Brain microvascular endothelial cell (primary cell): ENCODE data around the gene LMNA.

Experiments
- DNase-seq: peaks from one replicate; pipeline ENCODE4 v3.0.0-alpha.2; 2020
- H3K27ac ChIP-seq: fragments of 250-450 bp; sonication (Bioruptor Pico); 2 replicates; pipeline ENCODE4 v1.5.1; 2020; ENCODE audit warnings: mild to moderate bottlenecking, moderate library complexity
- H3K27me3 ChIP-seq: fragments of 250-450 bp; sonication (Bioruptor Pico); replicated peaks from 2 replicates; pipeline ENCODE4 v1.5.1; 2020; ENCODE audit warnings: mild to moderate bottlenecking
- H3K36me3 ChIP-seq: fragments of 250-450 bp; sonication (Bioruptor Pico); replicated peaks from 2 replicates; pipeline ENCODE4 v1.5.1; 2020; ENCODE audit warnings: mild to moderate bottlenecking
- H3K4me3 ChIP-seq: 2 replicates; pipeline ENCODE4 v1.5.1; 2011; ENCODE audit warnings: low read depth, mild to moderate bottlenecking, control low read depth, low read length, moderate library complexity
- in situ Hi-C: cut with HindIII; loops from 2 replicates; pipeline ENCODE4 v1.10.0; 2017; ENCODE audit warnings: low sequenced_read_pairs, low pct_ligation_motif_present
- TF ChIP-seq, protein P1 (sequence below): IDR thresholded peaks from 2 replicates; pipeline ENCODE4 v1.5.1; 2011; ENCODE audit warnings: low read depth, mild to moderate bottlenecking, moderate library complexity, low read length, control low read depth, inconsistent platforms; ENCODE audit errors: missing control alignments

The LMNA gene

GRCh38 chr1:156136970-156137483, 22.5 kb downstream of the LMNA start:
- Histone ChIP-seq H3K27me3 (no peaks in the 10 kb centered on the region), H3K27ac (no peak overlapping the region), H3K4me3 (no peak overlapping the region), H3K36me3 (peaks cover 81% of the 10 kb centered on the region)
- no peak for DNase-seq
- TF ChIP-seq, protein P1, sequence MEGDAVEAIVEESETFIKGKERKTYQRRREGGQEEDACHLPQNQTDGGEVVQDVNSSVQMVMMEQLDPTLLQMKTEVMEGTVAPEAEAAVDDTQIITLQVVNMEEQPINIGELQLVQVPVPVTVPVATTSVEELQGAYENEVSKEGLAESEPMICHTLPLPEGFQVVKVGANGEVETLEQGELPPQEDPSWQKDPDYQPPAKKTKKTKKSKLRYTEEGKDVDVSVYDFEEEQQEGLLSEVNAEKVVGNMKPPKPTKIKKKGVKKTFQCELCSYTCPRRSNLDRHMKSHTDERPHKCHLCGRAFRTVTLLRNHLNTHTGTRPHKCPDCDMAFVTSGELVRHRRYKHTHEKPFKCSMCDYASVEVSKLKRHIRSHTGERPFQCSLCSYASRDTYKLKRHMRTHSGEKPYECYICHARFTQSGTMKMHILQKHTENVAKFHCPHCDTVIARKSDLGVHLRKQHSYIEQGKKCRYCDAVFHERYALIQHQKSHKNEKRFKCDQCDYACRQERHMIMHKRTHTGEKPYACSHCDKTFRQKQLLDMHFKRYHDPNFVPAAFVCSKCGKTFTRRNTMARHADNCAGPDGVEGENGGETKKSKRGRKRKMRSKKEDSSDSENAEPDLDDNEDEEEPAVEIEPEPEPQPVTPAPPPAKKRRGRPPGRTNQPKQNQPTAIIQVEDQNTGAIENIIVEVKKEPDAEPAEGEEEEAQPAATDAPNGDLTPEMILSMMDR: peak; percentile 51
- in situ Hi-C loops: no loop called here

GRCh38 chr1:156138458-156138867, 24.0 kb downstream of the LMNA start:
- Histone ChIP-seq H3K36me3 (peaks cover 71% of the 10 kb centered on the region), H3K27me3 (no peaks in the 10 kb centered on the region), H3K27ac (no peak overlapping the region), H3K4me3 (no peak overlapping the region)
- DNase-seq: no peak
- in situ Hi-C loops: no loop called here
- TF ChIP-seq, protein P1: no peak

DNA sequence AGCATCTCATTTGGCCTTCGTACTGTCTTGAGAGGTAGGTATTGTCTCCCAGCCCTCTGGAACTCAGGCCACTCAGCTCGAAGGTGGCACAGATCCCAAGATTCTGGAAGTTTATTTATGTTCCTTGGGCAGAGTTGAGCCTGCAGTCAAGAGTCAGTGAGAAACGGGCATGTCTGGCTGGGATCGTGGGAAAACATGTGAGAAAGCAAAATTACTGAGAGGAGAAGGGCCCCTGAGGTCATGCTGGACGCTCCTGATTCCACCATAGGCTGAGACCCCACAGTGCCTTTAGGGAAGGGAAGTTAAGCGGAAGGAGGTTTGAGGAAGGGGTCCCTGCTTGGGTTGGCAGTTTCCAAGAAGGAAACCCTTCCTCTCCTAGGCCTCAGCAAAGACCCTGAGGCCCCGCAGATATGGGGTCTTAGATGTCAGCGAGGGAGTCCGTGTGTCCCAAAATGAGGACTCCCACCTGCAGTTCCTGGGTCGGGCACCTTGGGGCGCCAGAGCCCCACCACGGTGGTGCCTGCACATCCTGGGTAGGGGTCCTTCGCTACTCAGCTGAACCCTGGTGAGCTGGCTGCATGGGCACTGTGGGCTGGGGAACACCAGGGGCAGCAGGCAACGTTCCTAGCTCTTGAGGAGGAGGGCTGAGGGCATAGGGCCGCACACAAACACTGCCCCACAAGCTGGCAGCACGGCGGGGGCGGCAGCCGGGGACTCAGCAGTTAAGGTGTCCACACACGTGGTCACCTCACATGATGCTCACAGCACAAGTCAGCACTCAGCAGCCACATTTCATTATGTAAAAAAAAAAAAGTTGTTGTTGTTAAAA, 26.6 kb downstream of the LMNA start:
- Histone ChIP-seq H3K36me3 (peaks cover 45% of the 10 kb centered on the region), H3K27ac (no peak overlapping the region), H3K4me3 (no peak overlapping the region), H3K27me3 (no peaks in the 10 kb centered on the region)
- DNase-seq: no peak
- in situ Hi-C loops: no loop called here
- TF ChIP-seq, protein P1: peak; percentile 75

DNA sequence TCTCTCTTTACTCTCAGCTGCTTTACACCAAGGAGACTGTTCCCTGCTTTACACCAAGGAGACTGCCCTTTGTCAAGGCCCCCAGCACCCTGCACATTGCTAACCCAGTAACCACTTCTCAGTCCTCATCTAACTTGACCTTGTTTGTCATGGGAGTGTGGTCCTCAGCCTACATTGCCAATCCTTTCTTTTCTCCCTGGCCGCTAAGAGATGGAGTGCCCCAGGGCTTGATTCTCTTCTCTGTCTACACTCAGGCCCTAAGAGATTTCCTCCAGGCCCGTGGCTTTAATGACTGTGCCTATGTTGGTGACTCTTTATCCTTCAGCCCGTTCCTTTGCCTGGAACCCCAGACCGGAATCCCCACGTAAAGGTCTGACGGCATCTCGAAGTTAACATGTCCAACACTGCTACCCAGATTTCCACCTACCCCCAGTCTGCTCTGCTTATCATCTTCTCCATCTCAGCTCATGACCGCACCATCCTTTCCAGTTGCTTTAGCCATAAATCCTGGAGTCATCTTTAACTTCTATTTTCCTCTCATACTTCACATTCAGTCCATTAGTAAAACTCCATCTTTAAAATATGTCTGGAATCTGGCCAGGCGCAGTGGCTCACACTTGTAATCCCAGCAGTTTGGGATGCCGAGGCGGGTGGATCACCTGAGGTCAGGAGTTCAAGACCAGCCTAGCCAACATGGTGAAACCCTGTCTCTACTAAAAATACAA, 29.4 kb downstream of the LMNA start:
- Histone ChIP-seq H3K27me3 (no peaks in the 10 kb centered on the region), H3K36me3 (peaks cover 19% of the 10 kb centered on the region), H3K4me3 (no peak overlapping the region), H3K27ac (no peak overlapping the region)
- in situ Hi-C loops: no loop called here
- TF ChIP-seq, protein P1: no peak
- DNase-seq: no peak

DNA sequence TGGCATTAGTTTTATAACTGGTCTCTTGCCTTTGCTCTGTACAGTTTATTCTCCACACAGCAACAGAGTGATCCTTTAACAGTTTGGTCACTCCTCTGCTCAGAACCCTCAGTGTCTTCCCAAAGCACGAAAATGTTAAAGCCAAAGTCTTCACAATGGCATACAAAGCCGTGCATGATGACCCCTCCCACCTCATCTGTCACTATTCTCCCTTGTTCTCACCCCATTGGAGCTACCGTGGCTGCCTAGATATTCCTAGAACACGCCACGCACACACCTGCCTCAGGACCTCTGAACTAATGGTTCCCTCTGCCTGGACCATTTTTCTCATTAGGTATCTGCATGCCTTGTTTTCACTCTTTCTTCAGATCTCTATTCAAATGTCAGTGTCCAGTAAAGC, 30.2 kb downstream of the LMNA start:
- no peak overlapping the region for H3K4me3 ChIP-seq
- TF ChIP-seq, protein P1: no peak
- H3K27me3 ChIP-seq: peaks cover 2% of the 10 kb centered on the region
- no peak overlapping the region for H3K27ac ChIP-seq
- DNase-seq: no peak
- peaks cover 15% of the 10 kb centered on the region for H3K36me3 ChIP-seq
- in situ Hi-C loops: no loop called here
